ENCODE data around the gene IRF9.

The IRF9 gene

GRCh38 chr14:24114532-24115421 is 46.3 kb upstream of the IRF9 start, which contains the start of the genes DCAF11 and NRL:
TSS of gene DCAF11 (plus strand) at chr14:24114777. CDS start at chr14:24115595, 818 bp downstream.
TSS of gene NRL (minus strand) at chr14:24114949. CDS start at chr14:24082848, 32,101 bp downstream.
- Histone ChIP-seq H3K79me2 (ENCODE audit: insufficient read depth, low read depth) (no peaks in the 10 kb centered on the region), H4K20me1 (ENCODE audit: insufficient read depth) (no peaks in the 10 kb centered on the region), H3K4me1 (ENCODE audit: low read depth, poor library complexity, severe bottlenecking) (peaks cover 20% of the 10 kb centered on the region), H3K27me3 (ENCODE audit: insufficient read depth, low read depth) (no peaks in the 10 kb centered on the region), H2AFZ (ENCODE audit: low read depth) (peak within 1 kb of the TSS; percentile 68), H3K27ac (peak within 1 kb of the TSS; percentile 91), H3K9ac (peak within 1 kb of the TSS; percentile 63), H3K4me3 (IDR thresholded peaks at IDR 0.05; ENCODE audit: insufficient read depth, low read depth, low read length) (no peak within 1 kb of the TSS), H3K4me2 (peak within 1 kb of the TSS; percentile 78), H3K36me3 (ENCODE audit: insufficient read depth) (no peaks in the 10 kb centered on the region)
- TF ChIP-seq, protein P1, sequence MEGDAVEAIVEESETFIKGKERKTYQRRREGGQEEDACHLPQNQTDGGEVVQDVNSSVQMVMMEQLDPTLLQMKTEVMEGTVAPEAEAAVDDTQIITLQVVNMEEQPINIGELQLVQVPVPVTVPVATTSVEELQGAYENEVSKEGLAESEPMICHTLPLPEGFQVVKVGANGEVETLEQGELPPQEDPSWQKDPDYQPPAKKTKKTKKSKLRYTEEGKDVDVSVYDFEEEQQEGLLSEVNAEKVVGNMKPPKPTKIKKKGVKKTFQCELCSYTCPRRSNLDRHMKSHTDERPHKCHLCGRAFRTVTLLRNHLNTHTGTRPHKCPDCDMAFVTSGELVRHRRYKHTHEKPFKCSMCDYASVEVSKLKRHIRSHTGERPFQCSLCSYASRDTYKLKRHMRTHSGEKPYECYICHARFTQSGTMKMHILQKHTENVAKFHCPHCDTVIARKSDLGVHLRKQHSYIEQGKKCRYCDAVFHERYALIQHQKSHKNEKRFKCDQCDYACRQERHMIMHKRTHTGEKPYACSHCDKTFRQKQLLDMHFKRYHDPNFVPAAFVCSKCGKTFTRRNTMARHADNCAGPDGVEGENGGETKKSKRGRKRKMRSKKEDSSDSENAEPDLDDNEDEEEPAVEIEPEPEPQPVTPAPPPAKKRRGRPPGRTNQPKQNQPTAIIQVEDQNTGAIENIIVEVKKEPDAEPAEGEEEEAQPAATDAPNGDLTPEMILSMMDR (conservative IDR thresholded peaks at IDR 0.05; ENCODE audit: low read depth, low read length): peak; percentile 43; the same call in 1 of the 2 replicates

DNA sequence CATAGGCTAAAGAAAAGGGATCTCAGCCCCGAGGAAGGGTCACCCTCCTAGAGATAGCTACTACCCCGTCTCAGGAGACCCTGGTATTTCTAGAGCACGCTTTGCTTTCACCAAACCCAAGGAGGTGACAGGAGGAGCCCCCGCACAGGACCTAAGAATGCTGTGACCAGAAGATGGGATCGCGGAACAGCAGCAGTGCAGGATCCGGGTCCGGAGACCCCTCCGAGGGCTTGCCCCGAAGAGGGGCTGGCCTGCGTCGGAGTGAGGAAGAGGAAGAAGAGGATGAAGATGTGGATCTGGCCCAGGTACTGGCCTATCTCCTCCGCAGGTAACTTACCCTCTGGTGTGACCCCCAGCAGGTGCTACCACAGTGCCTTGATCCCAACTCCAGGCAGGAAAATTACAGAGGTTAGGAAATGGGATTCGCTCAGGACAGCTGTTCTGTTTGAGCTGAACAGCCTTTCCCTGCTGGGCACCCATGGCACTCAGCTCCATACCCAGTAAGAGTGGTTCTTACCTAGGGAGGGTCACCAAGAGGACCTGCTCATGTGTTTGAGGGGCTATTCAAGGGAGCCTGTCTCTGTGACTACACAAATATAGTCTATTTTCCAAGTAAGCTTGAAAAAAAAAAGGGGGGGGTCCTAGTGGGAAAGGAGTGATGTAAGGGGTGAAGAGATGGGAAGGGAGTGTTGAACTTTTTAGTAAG is 45.5 kb upstream of the IRF9 start:
- peak overlapping the region; percentile 91; the same call in 1 of the 2 replicates for H3K27ac ChIP-seq
- no peaks in the 10 kb centered on the region for H3K79me2 ChIP-seq (ENCODE audit: insufficient read depth, low read depth)
- no peaks in the 10 kb centered on the region for H3K27me3 ChIP-seq (ENCODE audit: insufficient read depth, low read depth)
- H4K20me1 ChIP-seq (ENCODE audit: insufficient read depth): no peaks in the 10 kb centered on the region
- H3K36me3 ChIP-seq (ENCODE audit: insufficient read depth): no peaks in the 10 kb centered on the region
- H3K4me1 ChIP-seq (ENCODE audit: low read depth, poor library complexity, severe bottlenecking): peaks cover 13% of the 10 kb centered on the region
- TF ChIP-seq, protein P1 (conservative IDR thresholded peaks at IDR 0.05; ENCODE audit: low read depth, low read length): no peak
- H3K4me2 ChIP-seq: peak overlapping the region; percentile 78
- peak overlapping the region; percentile 63; the same call in 1 of the 2 replicates for H3K9ac ChIP-seq
- no peak overlapping the region for H3K4me3 ChIP-seq (IDR thresholded peaks at IDR 0.05; ENCODE audit: insufficient read depth, low read depth, low read length)
- peak overlapping the region; percentile 68 for H2AFZ ChIP-seq (ENCODE audit: low read depth)

DNA sequence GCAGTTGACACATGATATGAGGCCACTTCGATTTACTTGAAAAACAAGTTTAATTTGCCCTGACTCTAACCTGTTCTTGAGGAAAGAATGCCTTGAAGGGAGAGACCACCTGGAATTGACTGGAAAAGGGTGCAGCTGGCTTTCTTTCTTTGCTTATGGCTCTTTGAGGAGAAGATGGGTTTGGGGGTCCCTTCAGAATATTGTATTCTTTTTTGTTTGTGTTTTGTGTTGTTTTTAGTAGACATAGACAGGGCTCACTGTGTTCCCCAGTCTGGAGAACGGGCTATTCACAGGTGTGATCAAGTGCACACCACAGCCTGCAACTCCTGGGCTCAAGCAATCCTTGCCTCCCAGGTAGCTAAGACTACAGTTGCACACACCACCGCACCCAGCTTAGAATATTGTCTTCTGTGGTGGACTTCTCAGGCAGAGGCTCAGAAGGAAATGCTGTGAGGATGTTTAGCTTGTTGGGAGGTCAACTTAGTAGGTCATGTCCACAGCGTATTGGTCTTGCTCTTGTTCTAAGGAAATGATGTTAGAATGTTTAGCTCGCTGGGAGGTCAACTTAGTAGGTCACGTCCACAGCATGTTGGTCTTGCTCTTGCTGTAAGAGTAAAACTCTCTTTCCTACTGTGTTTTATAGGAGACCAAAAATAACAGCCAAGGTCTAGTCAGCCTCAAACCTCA is 44.8 kb upstream of the IRF9 start:
- H3K4me1 ChIP-seq (ENCODE audit: low read depth, poor library complexity, severe bottlenecking): peaks cover 7% of the 10 kb centered on the region
- H3K79me2 ChIP-seq (ENCODE audit: insufficient read depth, low read depth): no peaks in the 10 kb centered on the region
- H3K27me3 ChIP-seq (ENCODE audit: insufficient read depth, low read depth): no peaks in the 10 kb centered on the region
- TF ChIP-seq, protein P1 (conservative IDR thresholded peaks at IDR 0.05; ENCODE audit: low read depth, low read length): no peak
- no peaks in the 10 kb centered on the region for H3K36me3 ChIP-seq (ENCODE audit: insufficient read depth)
- no peak overlapping the region for H2AFZ ChIP-seq (ENCODE audit: low read depth)
- no peak overlapping the region for H3K4me3 ChIP-seq (IDR thresholded peaks at IDR 0.05; ENCODE audit: insufficient read depth, low read depth, low read length)
- H3K9ac ChIP-seq: no peak overlapping the region
- no peaks in the 10 kb centered on the region for H4K20me1 ChIP-seq (ENCODE audit: insufficient read depth)
- no peak overlapping the region for H3K27ac ChIP-seq
- peak overlapping the region; percentile 78 for H3K4me2 ChIP-seq

GRCh38 chr14:24117179-24117578 is 43.9 kb upstream of the IRF9 start:
- H3K27ac ChIP-seq: no peak overlapping the region
- no peaks in the 10 kb centered on the region for H3K36me3 ChIP-seq (ENCODE audit: insufficient read depth)
- no peak overlapping the region for H3K4me2 ChIP-seq
- no peak overlapping the region for H3K9ac ChIP-seq
- no peak overlapping the region for H3K4me3 ChIP-seq (IDR thresholded peaks at IDR 0.05; ENCODE audit: insufficient read depth, low read depth, low read length)
- peaks cover 7% of the 10 kb centered on the region for H3K4me1 ChIP-seq (ENCODE audit: low read depth, poor library complexity, severe bottlenecking)
- H4K20me1 ChIP-seq (ENCODE audit: insufficient read depth): no peaks in the 10 kb centered on the region
- TF ChIP-seq, protein P1 (conservative IDR thresholded peaks at IDR 0.05; ENCODE audit: low read depth, low read length): no peak
- no peaks in the 10 kb centered on the region for H3K79me2 ChIP-seq (ENCODE audit: insufficient read depth, low read depth)
- no peaks in the 10 kb centered on the region for H3K27me3 ChIP-seq (ENCODE audit: insufficient read depth, low read depth)
- H2AFZ ChIP-seq (ENCODE audit: low read depth): no peak overlapping the region
